AG09309 (cell line): ENCODE data around the gene TBC1D14.

Experiments
- DNase-seq: peaks from one replicate; pipeline ENCODE4 v3.0.0-alpha.2; 2010; ENCODE audit warnings: low read depth
- H3K4me3 ChIP-seq: 2 replicates; pipeline ENCODE4 v1.5.1; 2011; ENCODE audit warnings: mild to moderate bottlenecking, low read depth, low read length, moderate library complexity; ENCODE audit not compliant: control insufficient read depth
- TF ChIP-seq, protein P1 (sequence below): IDR thresholded peaks from 2 replicates; pipeline ENCODE4 v1.5.1; 2011; ENCODE audit warnings: mild to moderate bottlenecking, low read depth, low read length, inconsistent platforms; ENCODE audit not compliant: insufficient read depth, control insufficient read depth; ENCODE audit errors: missing control alignments

The TBC1D14 gene

DNA sequence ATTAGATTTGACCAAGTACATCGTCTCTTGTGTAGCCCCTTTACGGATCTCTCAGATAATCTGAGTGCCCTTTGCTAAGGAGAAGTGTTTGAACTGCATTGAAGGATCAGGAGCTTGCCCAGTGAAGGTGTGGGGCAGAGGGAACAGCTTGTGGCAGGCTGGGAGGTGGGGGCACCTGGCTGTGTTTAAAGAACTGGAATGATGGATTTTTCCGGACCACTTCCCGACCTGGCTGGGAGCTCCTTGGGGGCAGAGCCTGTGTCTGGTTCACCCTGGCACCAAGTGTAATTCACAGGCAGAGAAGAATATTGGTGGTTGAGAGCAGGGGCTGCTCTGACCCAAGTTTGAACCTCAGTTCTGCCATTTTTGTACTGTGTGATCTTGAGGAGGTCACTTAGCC lies 18.5 kb downstream of the TBC1D14 start:
- TF ChIP-seq, protein P1, sequence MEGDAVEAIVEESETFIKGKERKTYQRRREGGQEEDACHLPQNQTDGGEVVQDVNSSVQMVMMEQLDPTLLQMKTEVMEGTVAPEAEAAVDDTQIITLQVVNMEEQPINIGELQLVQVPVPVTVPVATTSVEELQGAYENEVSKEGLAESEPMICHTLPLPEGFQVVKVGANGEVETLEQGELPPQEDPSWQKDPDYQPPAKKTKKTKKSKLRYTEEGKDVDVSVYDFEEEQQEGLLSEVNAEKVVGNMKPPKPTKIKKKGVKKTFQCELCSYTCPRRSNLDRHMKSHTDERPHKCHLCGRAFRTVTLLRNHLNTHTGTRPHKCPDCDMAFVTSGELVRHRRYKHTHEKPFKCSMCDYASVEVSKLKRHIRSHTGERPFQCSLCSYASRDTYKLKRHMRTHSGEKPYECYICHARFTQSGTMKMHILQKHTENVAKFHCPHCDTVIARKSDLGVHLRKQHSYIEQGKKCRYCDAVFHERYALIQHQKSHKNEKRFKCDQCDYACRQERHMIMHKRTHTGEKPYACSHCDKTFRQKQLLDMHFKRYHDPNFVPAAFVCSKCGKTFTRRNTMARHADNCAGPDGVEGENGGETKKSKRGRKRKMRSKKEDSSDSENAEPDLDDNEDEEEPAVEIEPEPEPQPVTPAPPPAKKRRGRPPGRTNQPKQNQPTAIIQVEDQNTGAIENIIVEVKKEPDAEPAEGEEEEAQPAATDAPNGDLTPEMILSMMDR: no peak
- no peak for DNase-seq
- no peak overlapping the region for H3K4me3 ChIP-seq

DNA sequence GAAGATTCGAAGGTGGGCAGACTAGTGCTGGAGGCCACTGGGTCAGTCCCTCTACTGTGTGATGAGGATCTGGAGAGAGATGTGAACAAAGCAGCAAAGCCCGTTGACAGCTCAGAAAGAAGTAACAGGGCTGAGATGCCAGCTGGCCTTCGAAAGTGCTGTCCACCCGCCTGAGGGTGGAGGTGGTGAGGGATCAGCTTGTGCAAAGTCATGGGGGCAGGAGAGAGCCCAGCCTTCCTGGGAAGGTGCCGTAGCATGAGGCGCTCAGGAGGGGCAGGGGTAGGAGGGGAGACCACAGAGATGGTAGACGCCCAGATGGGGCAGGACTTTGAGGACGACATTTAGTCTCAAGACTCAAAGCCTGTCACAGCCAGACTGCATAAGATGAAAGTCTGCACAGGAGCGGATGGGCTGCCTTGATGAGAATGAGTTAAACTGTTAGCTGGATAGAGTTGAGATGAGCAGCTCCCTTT lies 19.7 kb downstream of the TBC1D14 start:
- no peak overlapping the region for H3K4me3 ChIP-seq
- TF ChIP-seq, protein P1: no peak
- no peak for DNase-seq

DNA sequence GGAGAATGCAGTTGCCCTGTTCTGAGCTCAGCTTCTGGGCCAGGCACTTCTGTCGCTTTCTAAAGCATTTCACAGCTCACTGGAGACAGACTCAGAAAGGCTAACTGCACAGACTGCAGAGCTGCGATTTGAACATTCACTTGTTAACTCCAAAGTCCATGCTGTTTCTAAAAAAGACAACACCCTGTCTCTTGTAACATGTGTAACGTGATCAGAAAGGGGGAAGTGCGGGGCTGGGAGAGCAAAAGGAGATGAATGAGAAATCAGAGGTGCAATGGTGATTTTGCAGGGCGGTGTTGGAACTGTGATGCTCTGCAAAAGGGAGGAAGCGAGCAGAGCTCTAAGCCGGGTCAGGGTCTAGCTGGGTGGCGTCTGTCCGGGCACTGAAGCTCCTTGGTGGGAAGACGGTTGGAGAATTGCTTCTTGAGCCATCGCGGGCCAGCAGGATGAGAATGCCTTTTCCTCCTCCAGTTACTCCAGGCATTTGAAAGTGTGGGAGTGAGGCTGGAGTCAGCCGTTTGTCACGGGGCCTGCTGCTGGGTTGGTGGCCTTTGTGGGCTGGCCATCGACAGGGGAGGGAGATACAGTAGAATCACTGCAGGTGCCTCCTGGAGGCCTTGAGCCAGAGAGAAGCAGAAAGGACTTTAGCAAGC lies 20.3 kb downstream of the TBC1D14 start:
- H3K4me3 ChIP-seq: no peak overlapping the region
- TF ChIP-seq, protein P1: no peak
- no peak for DNase-seq

DNA sequence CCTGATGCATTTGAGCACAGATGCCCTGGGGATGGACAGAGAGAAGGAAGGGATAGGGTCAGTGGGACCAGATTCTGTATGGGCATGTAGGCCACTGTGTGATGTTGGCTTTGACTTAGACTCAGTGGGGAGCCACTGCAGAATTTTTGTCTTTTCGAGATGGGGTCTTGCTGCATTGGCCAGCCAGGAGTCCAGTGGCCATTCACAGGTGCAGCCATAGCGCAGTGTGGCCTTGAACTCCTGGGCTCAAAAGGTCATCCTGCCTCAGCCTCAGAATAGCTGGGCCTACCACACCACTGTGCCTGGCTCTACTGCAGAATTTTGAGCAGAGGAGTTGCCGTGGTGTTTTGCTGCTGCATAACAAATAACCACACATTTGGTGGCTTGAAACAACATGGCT lies 22.8 kb downstream of the TBC1D14 start:
- TF ChIP-seq, protein P1: no peak
- no peak overlapping the region for H3K4me3 ChIP-seq
- no peak for DNase-seq

DNA sequence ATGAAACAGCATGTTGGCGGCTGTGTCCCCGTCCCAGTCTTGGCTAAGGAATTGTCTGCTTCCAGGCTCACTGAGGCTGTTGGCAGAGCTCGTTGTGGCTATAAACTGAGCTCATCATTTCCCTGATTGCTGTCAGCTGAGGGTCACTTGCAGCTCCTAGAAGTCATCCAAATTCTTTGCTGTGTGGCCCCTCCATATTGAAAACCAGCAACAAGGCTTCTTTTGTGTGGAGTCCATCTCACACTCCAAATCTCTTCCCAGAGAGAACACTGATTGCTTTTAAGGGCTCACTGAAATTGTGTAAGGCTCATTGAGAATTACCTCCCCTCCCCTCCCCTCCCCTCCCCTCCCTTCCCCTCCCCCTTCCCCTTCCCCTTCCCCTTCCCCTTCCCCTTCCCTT lies 23.3 kb downstream of the TBC1D14 start:
- H3K4me3 ChIP-seq: no peak overlapping the region
- no peak for DNase-seq
- TF ChIP-seq, protein P1: no peak

DNA sequence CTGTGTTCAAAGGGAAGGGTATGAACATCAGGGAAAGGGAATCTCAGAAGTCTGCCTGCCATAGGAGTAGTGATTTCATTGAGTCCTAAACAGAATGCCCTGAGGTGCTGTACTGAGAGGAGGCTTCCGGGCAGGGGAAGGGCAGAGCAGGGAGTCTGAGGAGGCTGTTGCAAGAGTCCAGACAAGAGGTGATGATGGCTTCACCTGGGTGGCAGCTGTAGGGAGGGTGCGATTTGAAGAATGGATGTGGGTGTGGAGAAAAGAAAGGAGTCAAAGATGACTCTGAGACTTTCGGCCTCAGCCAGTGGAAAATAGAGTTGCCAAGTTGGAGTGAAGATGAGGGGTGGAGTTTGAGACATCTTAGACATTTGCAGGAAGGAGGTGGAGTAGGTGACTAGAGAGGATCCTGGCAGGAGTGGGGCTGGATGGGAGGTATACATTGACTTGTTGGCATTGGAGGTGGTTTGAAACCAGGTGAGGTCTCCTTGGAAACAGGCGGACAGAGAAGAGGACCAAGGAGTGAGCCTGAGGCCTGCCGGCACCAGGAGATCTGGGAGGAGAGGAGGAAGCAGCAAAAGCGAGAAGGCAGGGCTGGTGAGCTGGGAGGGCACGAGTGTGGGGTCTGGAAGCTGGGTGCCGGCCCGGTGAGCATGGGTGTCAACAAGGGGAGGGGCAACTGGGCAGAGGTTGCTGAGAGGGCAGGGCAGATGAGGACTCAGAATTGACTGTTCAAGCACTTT lies 24.2 kb downstream of the TBC1D14 start:
- no peak for DNase-seq
- TF ChIP-seq, protein P1: no peak
- H3K4me3 ChIP-seq: no peak overlapping the region
